IPS DF 6.9 (cell line): ENCODE measurements around the gene TMEM273.

Experiments
- DNase-seq: peaks from one replicate; pipeline ENCODE4 v3.0.0-alpha.2; 2013; ENCODE audit warnings: low read depth, low spot score
- H3K27ac ChIP-seq: one replicate; pipeline ENCODE4 v1.5.1; 2013; ENCODE audit warnings: low read length, control low read depth
- H3K27me3 ChIP-seq: 2 replicates; pipeline ENCODE4 v1.6.1; 2013; ENCODE audit warnings: mild to moderate bottlenecking, low read length; ENCODE audit not compliant: control insufficient read depth, insufficient read depth
- H3K36me3 ChIP-seq: 2 replicates; pipeline ENCODE4 v1.6.1; 2013; ENCODE audit warnings: low read length; ENCODE audit not compliant: control insufficient read depth, insufficient read depth
- H3K4me1 ChIP-seq: 2 replicates; pipeline ENCODE4 v1.6.1; 2013; ENCODE audit warnings: low read length; ENCODE audit not compliant: control insufficient read depth, insufficient read depth
- H3K4me3 ChIP-seq: 2 replicates; pipeline ENCODE4 v1.5.1; 2013; ENCODE audit warnings: mild to moderate bottlenecking, low read length
- H3K9me3 ChIP-seq: 2 replicates; pipeline ENCODE4 v1.6.1; 2013; ENCODE audit warnings: low read length, inconsistent platforms; ENCODE audit not compliant: control insufficient read depth, insufficient read depth
- whole genome bisulfite sequencing: extraction: QIAGEN DNeasy Blood & Tissue Kit; methylation state at CpG from one replicate; pipeline ENCODE4 v1.1.7; 2013; ENCODE audit warnings: mixed read lengths, missing lambda C conversion rate; ENCODE audit not compliant: insufficient read length, insufficient coverage; 5-methylcytosine and 5-hydroxymethylcytosine counted together

The TMEM273 gene

GRCh38 chr10:49187950-49188761, at the start of gene TMEM273:
TMEM273 (minus strand) TSS chr10:49188391; CDS start chr10:49188336, 55 bp downstream.
- Histone ChIP-seq H3K27me3 (no peaks in the 10 kb centered on the region), H3K4me3 (no peak within 1 kb of the TSS), H3K9me3 (no peaks in the 10 kb centered on the region), H3K36me3 (no peaks in the 10 kb centered on the region), H3K4me1 (no peaks in the 10 kb centered on the region), H3K27ac (no peak within 1 kb of the TSS)
- no CpG with 5 or more reads among the region's 9 CpGs for WGBS
- no peak for DNase-seq

- H3K4me3 ChIP-seq, result no peak overlapping the region
- no peak for DNase-seq
- no CpG with 5 or more reads among the region's 1 CpG for WGBS
- H3K27me3 ChIP-seq, result peaks cover 13% of the 10 kb centered on the region; the same call in 1 of the 2 replicates
- peaks cover 2% of the 10 kb centered on the region; the same call in 1 of the 2 replicates for H3K4me1 ChIP-seq
- H3K9me3 ChIP-seq, result no peaks in the 10 kb centered on the region
- no peak overlapping the region for H3K27ac ChIP-seq
- no peaks in the 10 kb centered on the region for H3K36me3 ChIP-seq
These were observed 49.8 kb upstream of the TMEM273 start for GRCh38 chr10:49237985-49238384.

GRCh38 chr10:49235392-49235791, 47.2 kb upstream of the TMEM273 start:
- H3K36me3 ChIP-seq, result no peaks in the 10 kb centered on the region
- DNase-seq, result no peak
- H3K27me3 ChIP-seq, result no peaks in the 10 kb centered on the region
- no peak overlapping the region for H3K4me3 ChIP-seq
- H3K4me1 ChIP-seq, result peaks cover 1% of the 10 kb centered on the region; the same call in 1 of the 2 replicates
- no peak overlapping the region for H3K27ac ChIP-seq
- no peaks in the 10 kb centered on the region for H3K9me3 ChIP-seq

GRCh38 chr10:49231086-49231820, 43.1 kb upstream of the TMEM273 start:
- no CpG with 5 or more reads among the region's 5 CpGs for WGBS
- H3K36me3 ChIP-seq, result no peaks in the 10 kb centered on the region
- no peaks in the 10 kb centered on the region for H3K27me3 ChIP-seq
- no peak for DNase-seq
- H3K9me3 ChIP-seq, result no peaks in the 10 kb centered on the region
- H3K27ac ChIP-seq, result no peak overlapping the region
- H3K4me1 ChIP-seq, result no peaks in the 10 kb centered on the region
- H3K4me3 ChIP-seq, result no peak overlapping the region

GRCh38 chr10:49230004-49230403, 41.8 kb upstream of the TMEM273 start:
- WGBS, result no CpG with 5 or more reads among the region's 7 CpGs
- Histone ChIP-seq H3K36me3 (no peaks in the 10 kb centered on the region), H3K4me1 (no peaks in the 10 kb centered on the region), H3K27ac (no peak overlapping the region), H3K27me3 (no peaks in the 10 kb centered on the region), H3K9me3 (no peaks in the 10 kb centered on the region), H3K4me3 (no peak overlapping the region)
- no peak for DNase-seq

- H3K9me3 ChIP-seq, result no peaks in the 10 kb centered on the region
- DNase-seq, result no peak
- no peaks in the 10 kb centered on the region for H3K27me3 ChIP-seq
- H3K36me3 ChIP-seq, result no peaks in the 10 kb centered on the region
- no peaks in the 10 kb centered on the region for H3K4me1 ChIP-seq
- no peak overlapping the region for H3K27ac ChIP-seq
- H3K4me3 ChIP-seq, result no peak overlapping the region
- no CpG with 5 or more reads among the region's 20 CpGs for WGBS
These were observed 40.5 kb upstream of the TMEM273 start for GRCh38 chr10:49228677-49229076.

- H3K36me3 ChIP-seq, result no peaks in the 10 kb centered on the region
- WGBS, result no CpG with 5 or more reads among the region's 5 CpGs
- H3K4me1 ChIP-seq, result no peaks in the 10 kb centered on the region
- no peak for DNase-seq
- no peak overlapping the region for H3K4me3 ChIP-seq
- no peaks in the 10 kb centered on the region for H3K9me3 ChIP-seq
- no peaks in the 10 kb centered on the region for H3K27me3 ChIP-seq
- H3K27ac ChIP-seq, result no peak overlapping the region
These were observed 39.2 kb upstream of the TMEM273 start for GRCh38 chr10:49227406-49227805.

GRCh38 chr10:49226594-49226993, 38.4 kb upstream of the TMEM273 start:
- DNase-seq, result no peak
- H3K4me3 ChIP-seq, result no peak overlapping the region
- no peaks in the 10 kb centered on the region for H3K36me3 ChIP-seq
- H3K4me1 ChIP-seq, result no peaks in the 10 kb centered on the region
- H3K27me3 ChIP-seq, result no peaks in the 10 kb centered on the region
- no peaks in the 10 kb centered on the region for H3K9me3 ChIP-seq
- no peak overlapping the region for H3K27ac ChIP-seq
- no CpG with 5 or more reads among the region's 4 CpGs for WGBS

GRCh38 chr10:49225218-49225876, 37.2 kb upstream of the TMEM273 start:
- Histone ChIP-seq H3K27me3 (no peaks in the 10 kb centered on the region), H3K9me3 (no peaks in the 10 kb centered on the region), H3K27ac (no peak overlapping the region), H3K4me3 (no peak overlapping the region), H3K4me1 (no peaks in the 10 kb centered on the region), H3K36me3 (no peaks in the 10 kb centered on the region)
- WGBS, result no CpG with 5 or more reads among the region's 12 CpGs
- DNase-seq, result no peak

GRCh38 chr10:49223205-49223604, 35.0 kb upstream of the TMEM273 start:
- no peak for DNase-seq
- Histone ChIP-seq H3K27ac (no peak overlapping the region), H3K9me3 (no peaks in the 10 kb centered on the region), H3K27me3 (no peaks in the 10 kb centered on the region), H3K4me3 (no peak overlapping the region), H3K36me3 (no peaks in the 10 kb centered on the region), H3K4me1 (no peaks in the 10 kb centered on the region)
